Esophagus muscularis mucosa (tissue), 4 donors: ENCODE results near the gene SNED1. TPM values are rescaled to one million over a fixed set of nuclear protein-coding genes. Genes with fewer than 3 reads are reported as not detected.

ENCODE experiments used
- DNase-seq: peaks from one replicate; pipeline ENCODE4 v3.0.0-alpha.2; 2017; ENCODE audit errors: extremely low spot score
- H3K27ac ChIP-seq, 4 donors: fragments of 200-600 bp; sonication (generic); replicated peaks in 1 of 4; 1 replicate in 3 of 4; 2 replicates in 1 of 4; pipeline ENCODE4 v1.5.1; 2016 to 2019; ENCODE audit warnings: mild to moderate bottlenecking in 1 of 4
- H3K27me3 ChIP-seq, 4 donors: fragments of 200-600 bp; sonication (generic); one replicate each; pipeline versions ENCODE4 v1.5.1 to v1.6.0; 2016 to 2019
- H3K36me3 ChIP-seq, 4 donors: fragments of 200-600 bp; sonication (generic); one replicate each; pipeline ENCODE4 v1.5.1; 2016 to 2019
- H3K4me1 ChIP-seq, 4 donors: fragments of 200-600 bp; sonication (generic); one replicate each; pipeline ENCODE4 v1.5.1; 2016 to 2019
- H3K4me3 ChIP-seq, 4 donors: fragments of 200-600 bp; sonication (generic); 1 replicate in 2 of 4; 2 replicates in 2 of 4; pipeline ENCODE4 v1.5.1; 2016 to 2019; ENCODE audit warnings: mild to moderate bottlenecking in 4 of 4, moderate library complexity in 1 of 4
- H3K9me3 ChIP-seq, 4 donors: fragments of 200-600 bp; sonication (generic); 1 replicate in 3 of 4; 2 replicates in 1 of 4; pipeline ENCODE4 v1.5.1; 2016 to 2019
- EP300 ChIP-seq: sonication (generic); formaldehyde crosslinking; IDR thresholded peaks from one replicate; pipeline ENCODE4 v1.6.1; 2017; ENCODE audit warnings: antibody characterized with exemption
- POLR2A ChIP-seq: fragments of 450-650 bp; IDR thresholded peaks from one replicate; pipeline ENCODE4 v1.6.1; 2017; ENCODE audit warnings: antibody characterized with exemption, moderate library complexity, mild to moderate bottlenecking, low read depth
- POLR2AphosphoS5 ChIP-seq, 2 donors: sonication (generic); formaldehyde crosslinking; IDR thresholded peaks; one replicate each; pipeline ENCODE4 v1.6.1; 2017; ENCODE audit warnings: antibody characterized with exemption in 2 of 2
- WGBS: methylation state at CpG from one replicate; pipeline ENCODE4 v1.1.5; 2018; 5-methylcytosine and 5-hydroxymethylcytosine counted together
- intact Hi-C: fragments of 100-400 bp; cut with DNase I; formaldehyde crosslinking; loops from one replicate; pipeline ENCODE4 v1.15.1; 2023
- total RNA-seq, 4 donors: library from RNA; depleted of rRNA; stranded (reverse); fragments of >200 nt; gene quantifications; one replicate each; pipeline versions ENCODE4 v1.1.0 to v1.2.1, GENCODE V29; 2016
- TF ChIP-seq, protein P1 (sequence below), 3 experiments: fragments of 200-600 bp in 2 of 3; fragments of 450-650 bp in 1 of 3; sonication (generic) in 2 of 3; IDR thresholded peaks; one replicate each; pipeline ENCODE4 v1.5.1; 2017 to 2019; ENCODE audit warnings: antibody characterized with exemption in 3 of 3, mild to moderate bottlenecking in 2 of 3, moderate library complexity in 1 of 3

The SNED1 gene
- total RNA-seq, 4 donors from 2014 or later, result 7.3 to 14.1 (median 11.6) TPM

DNA sequence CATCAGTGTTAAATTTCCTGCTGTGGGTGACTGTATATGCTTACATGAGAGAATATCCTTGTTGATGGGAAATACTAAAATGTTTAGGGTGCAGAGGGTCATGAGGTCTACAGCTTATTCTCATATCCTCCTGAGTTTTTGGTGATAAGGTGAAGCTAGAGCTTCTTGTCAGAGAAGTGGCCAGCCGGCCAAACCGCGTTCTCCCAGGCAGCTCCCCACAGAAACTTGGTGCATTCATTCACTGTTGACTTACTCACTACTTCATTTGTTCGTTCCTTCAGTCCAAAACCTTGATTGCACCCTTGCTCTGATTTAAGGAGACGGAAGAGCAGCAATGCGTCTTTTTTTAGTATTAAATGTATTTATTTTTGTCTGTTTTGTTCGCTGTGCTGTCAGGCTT, 8.7 kb downstream of the SNED1 start:
- Histone ChIP-seq H3K4me1 (peaks cover 14 to 25% (median 19%) of the 10 kb centered on the region in 4 donors), H3K27ac (no peak overlapping the region), H3K36me3 (peaks cover 0 to 23% (median 6%) of the 10 kb centered on the region in 4 donors), H3K27me3 (no peaks in the 10 kb centered on the region), H3K4me3 (no peak overlapping the region), H3K9me3 (peaks cover 0 to 29% (median 27%) of the 10 kb centered on the region in 4 donors)
- intact Hi-C loops, result no loop called here
- WGBS, result over 99% methylated on average over 7 of the region's 7 CpGs
- DNase-seq, result peak; percentile 34
- TF ChIP-seq POLR2AphosphoS5 (IDR thresholded peaks at IDR 0.05) (no peak), EP300 (no peak), POLR2A (no peak)
- TF ChIP-seq, protein P1, sequence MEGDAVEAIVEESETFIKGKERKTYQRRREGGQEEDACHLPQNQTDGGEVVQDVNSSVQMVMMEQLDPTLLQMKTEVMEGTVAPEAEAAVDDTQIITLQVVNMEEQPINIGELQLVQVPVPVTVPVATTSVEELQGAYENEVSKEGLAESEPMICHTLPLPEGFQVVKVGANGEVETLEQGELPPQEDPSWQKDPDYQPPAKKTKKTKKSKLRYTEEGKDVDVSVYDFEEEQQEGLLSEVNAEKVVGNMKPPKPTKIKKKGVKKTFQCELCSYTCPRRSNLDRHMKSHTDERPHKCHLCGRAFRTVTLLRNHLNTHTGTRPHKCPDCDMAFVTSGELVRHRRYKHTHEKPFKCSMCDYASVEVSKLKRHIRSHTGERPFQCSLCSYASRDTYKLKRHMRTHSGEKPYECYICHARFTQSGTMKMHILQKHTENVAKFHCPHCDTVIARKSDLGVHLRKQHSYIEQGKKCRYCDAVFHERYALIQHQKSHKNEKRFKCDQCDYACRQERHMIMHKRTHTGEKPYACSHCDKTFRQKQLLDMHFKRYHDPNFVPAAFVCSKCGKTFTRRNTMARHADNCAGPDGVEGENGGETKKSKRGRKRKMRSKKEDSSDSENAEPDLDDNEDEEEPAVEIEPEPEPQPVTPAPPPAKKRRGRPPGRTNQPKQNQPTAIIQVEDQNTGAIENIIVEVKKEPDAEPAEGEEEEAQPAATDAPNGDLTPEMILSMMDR (IDR thresholded peaks at IDR 0.05), result no peak

DNA sequence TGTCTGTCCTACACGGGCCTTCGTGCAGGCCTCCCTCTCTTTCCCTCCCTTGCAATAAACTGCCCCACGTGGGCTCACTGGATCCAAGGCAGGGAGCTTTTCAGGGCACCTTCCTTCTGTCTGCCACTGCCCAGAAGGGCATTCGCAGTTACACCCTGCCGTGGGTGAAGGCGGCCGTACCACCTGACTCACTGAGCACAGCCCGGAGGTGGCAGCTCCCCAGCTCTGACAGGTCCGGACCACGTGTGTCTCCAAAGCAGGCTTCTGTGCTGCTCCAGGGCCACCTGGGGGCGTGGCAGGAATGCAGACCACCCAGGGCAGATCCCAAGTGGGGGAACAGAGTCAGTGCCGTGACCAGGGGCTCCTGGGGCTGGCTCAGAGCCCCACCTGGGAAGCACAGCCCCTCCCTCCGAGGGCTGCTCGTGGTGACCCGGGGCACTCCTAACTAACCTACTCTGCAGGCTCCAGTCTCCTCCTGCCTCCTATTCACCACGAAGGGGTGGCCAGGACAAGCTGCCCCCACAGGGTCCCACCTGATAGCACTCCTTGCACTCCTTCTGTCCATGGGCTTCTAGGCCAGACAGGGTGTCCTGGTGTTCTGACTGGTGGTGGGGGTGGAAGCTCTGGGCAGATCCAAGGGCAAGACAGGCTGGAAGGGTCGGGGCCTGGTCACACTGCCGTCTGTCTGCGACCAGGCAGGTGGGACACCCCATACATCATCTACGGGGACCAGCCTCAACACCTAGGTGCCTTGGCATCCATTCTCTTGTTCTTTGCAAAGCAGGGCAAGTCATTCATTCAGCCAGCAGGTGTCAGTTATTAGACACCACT, 9.7 kb downstream of the SNED1 start:
- no peak overlapping the region for H3K4me3 ChIP-seq
- intact Hi-C loops, result no loop called here
- no peak for TF ChIP-seq POLR2A
- TF ChIP-seq POLR2AphosphoS5 (IDR thresholded peaks at IDR 0.05), result no peak
- no peak for TF ChIP-seq EP300
- TF ChIP-seq, protein P1 (IDR thresholded peaks at IDR 0.05), result no peak
- H3K4me1 ChIP-seq, result peaks cover 14 to 25% (median 19%) of the 10 kb centered on the region in 4 donors
- no peaks in the 10 kb centered on the region for H3K27me3 ChIP-seq
- H3K27ac ChIP-seq, result no peak overlapping the region
- peaks cover 0 to 27% (median 26%) of the 10 kb centered on the region in 4 donors for H3K9me3 ChIP-seq
- peak; percentile 91 for DNase-seq
- 82% methylated on average over 13 of the region's 20 CpGs for WGBS
- peaks cover 0 to 16% (median 5%) of the 10 kb centered on the region in 4 donors for H3K36me3 ChIP-seq

DNA sequence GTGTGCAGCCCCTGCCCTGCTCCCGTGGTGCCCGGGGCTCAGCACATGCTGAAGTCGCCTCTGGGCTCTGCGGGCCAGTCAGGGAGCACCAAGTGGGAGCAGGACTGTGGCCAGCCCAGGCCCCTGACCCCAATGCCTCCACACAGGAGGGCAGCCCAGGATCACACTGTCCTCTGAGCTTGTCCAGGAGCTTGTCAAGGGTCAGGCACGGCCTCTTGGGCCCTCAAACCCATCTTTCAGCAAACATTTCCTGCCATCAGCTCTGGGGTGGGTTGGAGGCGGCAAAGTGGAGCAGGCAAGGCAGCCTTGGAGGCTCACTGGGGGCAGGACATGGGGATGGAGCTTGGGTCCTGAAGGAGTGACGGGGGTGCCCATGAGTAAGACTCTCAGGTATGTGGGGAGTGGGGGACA, 10.3 kb downstream of the SNED1 start:
- Histone ChIP-seq H3K9me3 (peaks cover 0 to 21% (median 20%) of the 10 kb centered on the region in 4 donors), H3K4me3 (no peak overlapping the region), H3K36me3 (peaks cover 0 to 10% (median under 1%) of the 10 kb centered on the region in 4 donors), H3K27me3 (no peaks in the 10 kb centered on the region), H3K27ac (no peak overlapping the region), H3K4me1 (peaks cover 14 to 25% (median 19%) of the 10 kb centered on the region in 4 donors)
- intact Hi-C loops, result no loop called here
- DNase-seq, result peak; percentile 78
- TF ChIP-seq POLR2AphosphoS5 (IDR thresholded peaks at IDR 0.05), result no peak
- TF ChIP-seq, protein P1 (IDR thresholded peaks at IDR 0.05), result no peak
- no peak for TF ChIP-seq EP300
- no peak for TF ChIP-seq POLR2A
- WGBS, result 98% methylated on average over 4 of the region's 7 CpGs

DNA sequence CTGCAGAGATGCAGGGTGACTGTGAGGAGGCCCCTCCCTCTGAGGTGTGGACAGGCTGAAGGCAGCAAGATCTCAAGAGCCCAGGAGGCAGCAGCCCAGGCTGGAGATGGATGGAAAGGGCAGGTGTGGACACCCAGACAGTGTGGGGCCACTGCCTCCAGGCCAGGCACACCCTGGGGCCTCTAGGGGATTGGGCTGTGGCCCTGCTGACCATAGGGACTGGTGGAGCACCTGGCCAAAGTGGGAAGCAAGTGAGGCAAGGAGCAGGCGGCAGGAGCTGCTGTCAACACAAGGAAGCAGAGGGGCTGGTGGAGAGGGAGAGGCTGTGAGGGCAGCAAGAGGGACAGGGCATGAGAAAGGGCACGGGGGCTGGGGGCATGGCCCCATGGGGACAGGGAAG, 10.8 kb downstream of the SNED1 start:
- intact Hi-C loops, result no loop called here
- 61% methylated on average over 2 of the region's 2 CpGs for whole genome bisulfite sequencing
- Histone ChIP-seq H3K27ac (peak overlapping the region in 3 of 4 donors; percentile 62 to 71 (median 68)), H3K4me3 (peak overlapping the region in 2 of 4 donors; percentile 46 to 52), H3K4me1 (peaks cover 14 to 25% (median 19%) of the 10 kb centered on the region in 4 donors), H3K9me3 (peaks cover 0 to 16% (median 15%) of the 10 kb centered on the region in 4 donors), H3K36me3 (peaks cover 0 to 5% (median 0%) of the 10 kb centered on the region in 4 donors), H3K27me3 (no peaks in the 10 kb centered on the region)
- DNase-seq, result no peak
- no peak for TF ChIP-seq POLR2AphosphoS5 (IDR thresholded peaks at IDR 0.05)
- TF ChIP-seq, protein P1 (IDR thresholded peaks at IDR 0.05), result no peak
- TF ChIP-seq EP300, result no peak
- no peak for TF ChIP-seq POLR2A
